Neuron (in vitro differentiated cells): ENCODE data around the gene HJV.

Source experiments
- H2AFZ ChIP-seq: one replicate; pipeline ENCODE4 v1.6.1; 2013; ENCODE audit warnings: low read depth, mild to moderate bottlenecking, inconsistent platforms, low read length, moderate library complexity
- H3K27me3 ChIP-seq: one replicate; pipeline ENCODE4 v1.6.1; 2013; ENCODE audit warnings: low read length; ENCODE audit not compliant: insufficient read depth
- H3K36me3 ChIP-seq: one replicate; pipeline ENCODE4 v1.6.1; 2013; ENCODE audit warnings: low read length; ENCODE audit not compliant: insufficient read depth
- H3K4me1 ChIP-seq: one replicate; pipeline ENCODE4 v1.6.1; 2013; ENCODE audit warnings: low read length; ENCODE audit not compliant: insufficient read depth
- H3K4me3 ChIP-seq: 2 replicates; pipeline ENCODE4 v1.5.1; 2013; ENCODE audit warnings: mild to moderate bottlenecking, low read length, moderate library complexity
- H3K9me3 ChIP-seq: one replicate; pipeline ENCODE4 v1.6.1; 2013; ENCODE audit warnings: low read length

HJV gene

GRCh38 chr1:145972580-145972979 is 49.0 kb downstream of the HJV start:
- Histone ChIP-seq H3K4me1 (no peaks in the 10 kb centered on the region), H3K36me3 (no peaks in the 10 kb centered on the region), H3K4me3 (no peak overlapping the region), H2AFZ (no peak overlapping the region), H3K9me3 (peaks cover under 1% of the 10 kb centered on the region), H3K27me3 (no peaks in the 10 kb centered on the region)
